HFFc6 (cell line): ENCODE results near the gene TMEM192. TPM values are rescaled to one million over a fixed set of nuclear protein-coding genes. Genes with fewer than 3 reads are reported as not detected.
"Not testable (repeated sequence)": the region's sequence is repeated elsewhere in the genome, so short reads cannot be mapped to it uniquely, and the experiment has no call there.

ENCODE experiments used
- DNase-seq: peaks from one replicate; pipeline ENCODE4 v3.0.0-alpha.2; 2018
- H3K27ac Mint-ChIP-seq: 2 replicates; pipeline ENCODE4 v1.8.0; 2020; ENCODE audit warnings: mild to moderate bottlenecking, mixed read lengths
- H3K27me3 Mint-ChIP-seq: 2 replicates; pipeline ENCODE4 v1.8.0; 2021; ENCODE audit warnings: mild to moderate bottlenecking, moderate library complexity, mixed read lengths; ENCODE audit not compliant: insufficient read depth
- H3K36me3 Mint-ChIP-seq: 2 replicates; pipeline ENCODE4 v1.8.0; 2021; ENCODE audit warnings: low read depth, mixed read lengths
- H3K4me1 Mint-ChIP-seq: 2 replicates; pipeline ENCODE4 v1.8.0; 2020; ENCODE audit warnings: low read depth, mixed read lengths
- H3K4me3 Mint-ChIP-seq: 2 replicates; pipeline ENCODE4 v1.8.0; 2020; ENCODE audit warnings: mild to moderate bottlenecking, moderate library complexity, mixed read lengths
- H3K9me3 Mint-ChIP-seq: 2 replicates; pipeline ENCODE4 v1.8.0; 2020; ENCODE audit warnings: mild to moderate bottlenecking, mixed read lengths
- total RNA-seq, 6 experiments: library from RNA; stranded (reverse); fragmentation: NEBNext Ultra II Directional; extraction: Animal tissue kit (Norgen Biotek cat#: 25700); gene quantifications; 2 replicates in 1 of 6; 3 replicates in 5 of 6; pipeline ENCODE4 v1.2.3, GENCODE V29; 2021
- TF ChIP-seq, protein P1 (sequence below): fragments of 200-600 bp; sonication (generic); IDR thresholded peaks from 2 replicates; pipeline ENCODE4 v1.5.0; 2021; ENCODE audit warnings: antibody characterized with exemption, mild to moderate bottlenecking

TMEM192 gene
- total RNA-seq, 6 experiments from 2014 or later, result 11.5 to 16.3 (median 15.7) TPM

DNA sequence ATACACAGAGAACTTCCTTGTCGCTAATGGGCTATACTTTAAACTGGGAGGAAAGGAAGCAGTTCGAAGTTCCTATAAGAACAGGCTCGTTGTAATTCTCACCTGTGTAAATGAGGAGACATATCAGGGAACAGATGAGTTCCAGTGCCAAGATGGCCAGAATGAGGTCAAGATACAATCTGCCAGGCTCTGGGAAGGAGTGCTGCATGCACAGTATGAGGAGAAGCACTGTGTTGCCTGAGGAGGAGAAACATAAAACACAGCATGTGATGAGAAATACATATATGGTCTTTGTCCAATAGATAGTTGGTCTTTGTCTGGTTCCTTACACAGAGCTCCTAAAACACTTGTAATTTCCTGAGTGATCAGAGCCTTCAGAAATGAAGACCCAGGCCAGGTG, 24.3 kb downstream of the TMEM192 start:
- Mint-ChIP-seq H3K36me3 (no peaks in the 10 kb centered on the region; the same call in 1 of the 2 replicates), H3K27me3 (no peaks in the 10 kb centered on the region; the same call in none of the 2 replicates), H3K4me1 (no peaks in the 10 kb centered on the region), H3K27ac (no peak overlapping the region), H3K9me3 (no peaks in the 10 kb centered on the region), H3K4me3 (no peak overlapping the region)
- TF ChIP-seq, protein P1, sequence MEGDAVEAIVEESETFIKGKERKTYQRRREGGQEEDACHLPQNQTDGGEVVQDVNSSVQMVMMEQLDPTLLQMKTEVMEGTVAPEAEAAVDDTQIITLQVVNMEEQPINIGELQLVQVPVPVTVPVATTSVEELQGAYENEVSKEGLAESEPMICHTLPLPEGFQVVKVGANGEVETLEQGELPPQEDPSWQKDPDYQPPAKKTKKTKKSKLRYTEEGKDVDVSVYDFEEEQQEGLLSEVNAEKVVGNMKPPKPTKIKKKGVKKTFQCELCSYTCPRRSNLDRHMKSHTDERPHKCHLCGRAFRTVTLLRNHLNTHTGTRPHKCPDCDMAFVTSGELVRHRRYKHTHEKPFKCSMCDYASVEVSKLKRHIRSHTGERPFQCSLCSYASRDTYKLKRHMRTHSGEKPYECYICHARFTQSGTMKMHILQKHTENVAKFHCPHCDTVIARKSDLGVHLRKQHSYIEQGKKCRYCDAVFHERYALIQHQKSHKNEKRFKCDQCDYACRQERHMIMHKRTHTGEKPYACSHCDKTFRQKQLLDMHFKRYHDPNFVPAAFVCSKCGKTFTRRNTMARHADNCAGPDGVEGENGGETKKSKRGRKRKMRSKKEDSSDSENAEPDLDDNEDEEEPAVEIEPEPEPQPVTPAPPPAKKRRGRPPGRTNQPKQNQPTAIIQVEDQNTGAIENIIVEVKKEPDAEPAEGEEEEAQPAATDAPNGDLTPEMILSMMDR, result no peak
- DNase-seq, result no peak

GRCh38 chr4:165085946-165086345, 26.7 kb downstream of the TMEM192 start:
- no peak overlapping the region for H3K4me3 Mint-ChIP-seq
- TF ChIP-seq, protein P1, result no peak
- no peaks in the 10 kb centered on the region; the same call in 1 of the 2 replicates for H3K36me3 Mint-ChIP-seq
- no peaks in the 10 kb centered on the region for H3K4me1 Mint-ChIP-seq
- no peak for DNase-seq
- no peaks in the 10 kb centered on the region for H3K9me3 Mint-ChIP-seq
- no peak overlapping the region for H3K27ac Mint-ChIP-seq
- H3K27me3 Mint-ChIP-seq, result no peaks in the 10 kb centered on the region; the same call in none of the 2 replicates

DNA sequence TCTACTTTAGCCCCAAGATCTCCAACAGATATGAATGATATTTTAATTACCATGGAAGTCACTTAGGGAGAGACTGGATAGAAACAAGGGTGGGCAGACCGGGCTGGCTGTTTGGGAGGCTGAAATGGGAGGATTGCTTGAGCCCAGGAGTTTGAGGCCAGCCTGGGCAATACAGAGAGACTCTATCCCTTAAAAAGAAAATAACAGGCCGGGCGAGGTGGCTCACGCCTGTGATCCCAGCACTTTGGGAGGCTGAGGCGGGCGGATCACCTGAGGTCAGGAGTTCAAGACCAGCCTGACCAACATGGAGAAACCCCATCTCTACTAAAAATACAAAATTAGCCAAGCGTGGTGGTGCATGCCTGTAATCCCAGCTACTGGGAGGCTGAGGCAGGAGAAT, 27.9 kb downstream of the TMEM192 start:
- not testable (repeated sequence) for H3K36me3 Mint-ChIP-seq, H3K27me3 Mint-ChIP-seq, H3K4me1 Mint-ChIP-seq, DNase-seq, H3K4me3 Mint-ChIP-seq, H3K27ac Mint-ChIP-seq, H3K9me3 Mint-ChIP-seq

DNA sequence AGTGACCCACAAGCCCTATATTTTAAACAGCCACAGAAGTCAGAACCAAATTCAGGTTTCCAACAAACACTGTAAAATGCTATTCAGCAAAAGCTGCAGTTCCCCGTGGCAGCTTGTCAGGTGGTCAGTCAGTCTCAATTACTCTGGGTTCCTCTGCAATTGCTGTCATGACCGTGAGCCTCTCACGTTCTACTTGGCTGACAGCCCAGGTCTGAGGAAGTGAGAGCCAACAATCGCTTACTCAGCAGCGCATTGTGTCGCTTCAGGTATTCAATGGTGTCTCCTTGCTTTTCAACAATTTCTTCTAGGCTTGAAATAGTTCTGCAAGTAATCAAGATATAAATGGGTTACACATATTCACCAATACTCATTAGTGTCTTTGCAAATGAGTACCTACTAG, 33.2 kb downstream of the TMEM192 start:
- Mint-ChIP-seq H3K36me3 (no peaks in the 10 kb centered on the region), H3K9me3 (no peaks in the 10 kb centered on the region), H3K27ac (no peak overlapping the region), H3K4me3 (no peak overlapping the region), H3K4me1 (no peaks in the 10 kb centered on the region), H3K27me3 (no peaks in the 10 kb centered on the region)
- no peak for DNase-seq
- TF ChIP-seq, protein P1, result no peak

- H3K36me3 Mint-ChIP-seq, result no peaks in the 10 kb centered on the region; the same call in 1 of the 2 replicates
- DNase-seq, result no peak
- H3K27ac Mint-ChIP-seq, result no peak overlapping the region
- TF ChIP-seq, protein P1, result no peak
- no peaks in the 10 kb centered on the region for H3K4me1 Mint-ChIP-seq
- H3K9me3 Mint-ChIP-seq, result no peaks in the 10 kb centered on the region
- no peaks in the 10 kb centered on the region for H3K27me3 Mint-ChIP-seq
- no peak overlapping the region for H3K4me3 Mint-ChIP-seq
These were observed 35.6 kb downstream of the TMEM192 start for GRCh38 chr4:165077034-165077578.

GRCh38 chr4:165073346-165073745, 39.3 kb downstream of the TMEM192 start:
- H3K9me3 Mint-ChIP-seq, H3K27me3 Mint-ChIP-seq, H3K27ac Mint-ChIP-seq, H3K4me1 Mint-ChIP-seq, H3K4me3 Mint-ChIP-seq, DNase-seq, H3K36me3 Mint-ChIP-seq: not testable (repeated sequence)

DNA sequence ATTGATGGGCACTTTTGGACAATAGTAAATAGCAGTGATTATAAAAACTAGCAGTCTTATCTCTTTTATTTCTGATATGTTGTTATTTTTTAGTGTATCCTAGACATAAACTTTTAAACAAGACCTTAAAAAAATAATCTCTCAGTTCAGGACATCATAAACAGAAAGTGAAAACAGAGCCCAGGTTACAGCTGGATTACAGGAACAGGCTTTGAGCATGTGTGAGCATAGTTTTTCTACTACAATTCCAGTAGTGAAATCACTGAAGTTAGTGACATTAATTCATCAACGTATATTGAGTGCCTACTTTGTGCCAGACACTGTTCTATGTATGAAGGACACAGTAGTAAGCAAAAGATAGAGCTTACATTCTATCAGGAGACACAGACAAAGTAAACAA, 42.1 kb downstream of the TMEM192 start:
- no peak overlapping the region for H3K27ac Mint-ChIP-seq
- H3K4me1 Mint-ChIP-seq, result no peaks in the 10 kb centered on the region
- no peaks in the 10 kb centered on the region for H3K9me3 Mint-ChIP-seq
- H3K36me3 Mint-ChIP-seq, result no peaks in the 10 kb centered on the region; the same call in 1 of the 2 replicates
- no peaks in the 10 kb centered on the region for H3K27me3 Mint-ChIP-seq
- DNase-seq, result no peak
- no peak overlapping the region for H3K4me3 Mint-ChIP-seq
- TF ChIP-seq, protein P1, result no peak
